ENCODE measurements around the gene PRICKLE1. TPM values are rescaled to one million over a fixed set of nuclear protein-coding genes. Genes with fewer than 3 reads are reported as not detected.

The PRICKLE1 gene
- total RNA-seq, 1 experiment from 2014 or later = 7.0 TPM

GRCh38 chr12:42585154-42585840, 4.2 kb downstream of the PRICKLE1 start:
- no peak overlapping the region for H3K27ac ChIP-seq
- H2AFZ ChIP-seq = no peak overlapping the region
- H4K20me1 ChIP-seq (ENCODE audit: insufficient read depth) = no peaks in the 10 kb centered on the region
- ChIA-PET CTCF (interaction anchor here (0.6 to 0.8 kb wide), 3 partner anchors 16 to 189 kb away, joined by 4 to 8 read pairs (median 4); no protein-coding TSS in a partner anchor), POLR2A (ENCODE audit: unreplicated experiment) (no interaction called here)
- no peaks in the 10 kb centered on the region for H3K79me2 ChIP-seq (ENCODE audit: low read depth)
- no TSS peak for BruUV-seq (replicated peaks)
- no peak overlapping the region for H3K4me2 ChIP-seq
- H3K4me1 ChIP-seq (replicated peaks; ENCODE audit: insufficient read depth) = peaks cover 7% of the 10 kb centered on the region; the same call in 1 of the 2 replicates
- H3K9me2 ChIP-seq (ENCODE audit: insufficient read depth) = no peaks in the 10 kb centered on the region
- intact Hi-C loops (cut with micrococcal nuclease; ENCODE audit: unreplicated experiment) = no loop called here
- TF ChIP-seq EZH2 (IDR thresholded peaks at IDR 0.05; ENCODE audit: low read depth) = no peak
- no peaks in the 10 kb centered on the region for H3K27me3 ChIP-seq (ENCODE audit: insufficient read depth, low read depth)
- no peak for DNase-seq
- H3K36me3 ChIP-seq (ENCODE audit: low read depth) = no peaks in the 10 kb centered on the region
- H3K9me3 ChIP-seq (ENCODE audit: insufficient read depth, low read depth) = no peaks in the 10 kb centered on the region
- no peak overlapping the region for H3K4me3 ChIP-seq
- no peaks in the 10 kb centered on the region for H3F3A ChIP-seq (ENCODE audit: insufficient read depth, low read depth)

GRCh38 chr12:42584651-42585111, 4.9 kb downstream of the PRICKLE1 start:
- BruUV-seq (replicated peaks) = no TSS peak
- Histone ChIP-seq H3K79me2 (ENCODE audit: low read depth) (no peaks in the 10 kb centered on the region), H3K36me3 (ENCODE audit: low read depth) (no peaks in the 10 kb centered on the region), H3F3A (ENCODE audit: insufficient read depth, low read depth) (no peaks in the 10 kb centered on the region), H3K4me1 (replicated peaks; ENCODE audit: insufficient read depth) (peaks cover 7% of the 10 kb centered on the region; the same call in 1 of the 2 replicates), H2AFZ (no peak overlapping the region), H3K27ac (no peak overlapping the region), H4K20me1 (ENCODE audit: insufficient read depth) (no peaks in the 10 kb centered on the region), H3K4me2 (no peak overlapping the region), H3K27me3 (ENCODE audit: insufficient read depth, low read depth) (no peaks in the 10 kb centered on the region), H3K9me2 (ENCODE audit: insufficient read depth) (no peaks in the 10 kb centered on the region), H3K9me3 (ENCODE audit: insufficient read depth, low read depth) (no peaks in the 10 kb centered on the region), H3K4me3 (no peak overlapping the region)
- POLR2A ChIA-PET (ENCODE audit: unreplicated experiment) = no interaction called here
- no peak for DNase-seq
- intact Hi-C loops (cut with micrococcal nuclease; ENCODE audit: unreplicated experiment) = no loop called here
- no peak for TF ChIP-seq CTCF (conservative IDR thresholded peaks at IDR 0.05)
- TF ChIP-seq EZH2 (IDR thresholded peaks at IDR 0.05; ENCODE audit: low read depth) = no peak
- CTCF ChIA-PET = interaction anchor here (0.6 to 0.8 kb wide), 3 partner anchors 16 to 190 kb away, joined by 4 to 8 read pairs (median 4); no protein-coding TSS in a partner anchor

GRCh38 chr12:42583016-42583415, 6.5 kb downstream of the PRICKLE1 start:
- Histone ChIP-seq H3K36me3 (ENCODE audit: low read depth) (no peaks in the 10 kb centered on the region), H3K4me1 (replicated peaks; ENCODE audit: insufficient read depth) (peaks cover 7% of the 10 kb centered on the region; the same call in 1 of the 2 replicates), H3F3A (ENCODE audit: insufficient read depth, low read depth) (no peaks in the 10 kb centered on the region), H3K9me2 (ENCODE audit: insufficient read depth) (no peaks in the 10 kb centered on the region), H2AFZ (no peak overlapping the region), H3K27ac (no peak overlapping the region), H4K20me1 (ENCODE audit: insufficient read depth) (no peaks in the 10 kb centered on the region), H3K9me3 (ENCODE audit: insufficient read depth, low read depth) (no peaks in the 10 kb centered on the region), H3K4me3 (no peak overlapping the region), H3K79me2 (ENCODE audit: low read depth) (no peaks in the 10 kb centered on the region), H3K4me2 (no peak overlapping the region), H3K27me3 (ENCODE audit: insufficient read depth, low read depth) (no peaks in the 10 kb centered on the region)
- intact Hi-C loops (cut with micrococcal nuclease; ENCODE audit: unreplicated experiment) = no loop called here
- BruUV-seq (replicated peaks) = no TSS peak
- DNase-seq = no peak
- TF ChIP-seq CTCF (conservative IDR thresholded peaks at IDR 0.05) = no peak
- TF ChIP-seq EZH2 (IDR thresholded peaks at IDR 0.05; ENCODE audit: low read depth) = no peak
- CTCF ChIA-PET = no interaction called here
- POLR2A ChIA-PET (ENCODE audit: unreplicated experiment) = interaction anchor here (0.6 to 0.7 kb wide), 2 partner anchors 16 to 430 kb away, joined by 4 to 5 read pairs; no protein-coding TSS in a partner anchor

Data from PC-9 (cell line).